Stimulated activated CD8-positive, alpha-beta memory T cell treated with anti-CD3 and anti-CD28 coated beads, Interleukin-2, amount 100 ng/mL, for 48 hours (primary cell): Measurements from ENCODE around the gene GRK3.

Experiments used
- DNase-seq, 2 donors: peaks; one replicate each; pipeline ENCODE4 v3.0.0-alpha.2; 2020; ENCODE audit warnings: low read depth in 2 of 2

Gene GRK3

DNA sequence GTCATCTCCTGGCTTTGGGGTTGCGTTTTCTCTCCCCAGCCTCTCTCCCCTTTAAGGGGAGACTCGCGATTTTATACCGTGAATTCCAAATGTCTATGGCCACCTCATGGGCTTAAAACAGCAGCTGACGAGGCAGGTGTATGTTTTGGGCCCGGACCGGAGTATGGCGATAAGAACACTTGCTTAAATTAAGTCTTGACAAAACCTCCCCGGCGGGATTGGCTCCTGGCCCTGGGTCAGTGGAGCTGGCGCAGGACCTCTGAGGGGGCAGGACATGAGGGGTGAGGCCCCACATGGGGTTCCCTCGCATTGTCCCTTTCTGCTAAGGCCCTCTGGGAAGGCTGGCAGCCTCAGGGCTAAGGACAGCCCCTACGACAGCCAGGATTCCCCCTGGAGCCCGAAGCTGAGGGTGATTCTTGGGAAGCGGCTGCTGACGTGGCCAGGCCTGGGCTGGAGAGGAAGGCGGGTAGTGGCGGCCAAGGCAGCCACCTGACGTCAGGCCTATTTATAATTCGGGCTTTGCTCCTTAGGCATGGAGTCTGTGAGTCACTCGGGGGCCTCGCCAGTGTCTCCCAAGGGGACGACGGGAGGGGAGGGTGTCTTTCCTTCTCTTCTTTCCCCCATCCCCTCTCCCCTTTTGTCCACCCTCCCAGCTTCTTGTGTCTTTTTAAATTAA, 190.2 kb downstream of the GRK3 start:
- no peak for DNase-seq

DNA sequence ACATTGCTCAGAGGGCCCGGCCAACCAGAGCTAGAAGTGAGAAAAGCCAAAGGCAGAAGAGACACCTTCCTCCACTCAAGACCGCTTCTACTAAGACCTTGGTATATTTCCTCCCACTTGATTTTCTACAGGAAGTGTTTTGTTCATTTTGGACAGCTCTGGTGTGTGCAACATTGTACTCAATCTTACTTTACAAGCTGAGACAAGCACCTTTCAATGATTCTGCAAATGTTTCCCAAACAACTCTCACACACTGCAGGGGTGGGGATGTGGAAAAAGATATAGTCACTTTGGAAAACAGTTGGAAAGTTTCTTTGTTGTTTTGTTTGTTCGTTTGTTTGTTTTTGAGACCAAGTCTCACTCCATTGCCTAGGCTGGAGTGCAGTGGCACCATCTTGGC, 193.2 kb downstream of the GRK3 start:
- DNase-seq: no peak

DNA sequence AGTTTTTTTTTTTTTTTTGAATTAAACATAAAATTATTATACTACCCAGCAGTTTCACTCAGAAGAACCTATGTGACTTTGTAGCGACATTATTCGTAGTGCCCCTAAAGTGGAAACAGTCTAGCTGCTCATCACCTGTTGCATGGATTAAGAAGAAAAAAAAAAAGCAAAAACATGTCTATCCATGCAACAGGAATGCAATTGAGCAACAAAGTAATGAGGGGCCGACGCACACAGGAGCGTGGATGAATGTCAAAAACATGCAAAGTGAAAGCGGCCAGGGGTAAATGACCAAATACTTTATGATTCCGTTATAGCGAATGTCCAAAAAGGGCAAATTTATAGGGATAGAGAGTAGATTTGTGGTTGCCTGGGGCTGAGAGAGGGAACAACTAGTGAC, 193.8 kb downstream of the GRK3 start:
- no peak for DNase-seq

DNA sequence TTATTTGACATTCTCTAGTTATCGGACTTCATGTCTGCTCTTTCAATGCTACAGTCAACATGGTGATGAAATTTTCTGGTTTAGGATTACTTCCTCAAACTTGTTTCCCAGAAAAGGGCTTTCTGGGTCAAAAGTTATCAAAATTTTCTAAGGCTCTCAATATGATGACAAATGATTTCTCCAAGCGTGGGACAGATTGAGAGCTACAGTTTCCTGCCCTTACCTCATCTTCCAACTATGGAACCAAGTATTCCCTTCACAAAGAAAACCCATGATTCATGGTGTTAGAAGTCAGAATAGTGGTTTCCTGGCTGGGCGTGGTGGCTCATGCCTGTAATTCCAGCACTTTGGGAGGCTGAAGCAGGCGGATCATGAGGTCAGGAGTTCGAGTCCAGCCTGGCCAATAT, 195.4 kb downstream of the GRK3 start:
- no peak for DNase-seq

GRCh38 chr22:25760294-25760693, 195.8 kb downstream of the GRK3 start:
- no peak for DNase-seq

GRCh38 chr22:25760848-25761595, 196.5 kb downstream of the GRK3 start:
- no peak for DNase-seq

DNA sequence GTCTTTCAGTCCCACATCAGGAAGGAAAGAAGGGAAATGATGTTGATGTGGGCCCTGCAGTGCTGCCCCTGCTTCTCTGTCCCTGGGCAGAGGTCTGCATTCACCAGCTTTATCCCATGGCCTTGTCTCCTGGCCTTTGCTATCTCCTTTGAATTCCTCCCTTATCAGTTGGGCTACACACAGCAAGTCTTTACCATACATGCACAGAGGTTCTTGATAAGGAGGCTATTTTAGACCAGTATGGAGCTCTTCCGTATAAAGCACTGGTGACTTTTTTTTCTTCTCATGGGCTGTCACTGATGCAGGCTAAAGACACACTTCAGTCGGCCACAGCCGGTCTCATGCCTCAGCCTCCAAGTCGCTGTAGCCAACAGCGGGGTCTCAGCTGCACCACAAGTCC, 197.7 kb downstream of the GRK3 start:
- no peak for DNase-seq

GRCh38 chr22:25763239-25763777, 198.8 kb downstream of the GRK3 start:
- DNase-seq: no peak

DNA sequence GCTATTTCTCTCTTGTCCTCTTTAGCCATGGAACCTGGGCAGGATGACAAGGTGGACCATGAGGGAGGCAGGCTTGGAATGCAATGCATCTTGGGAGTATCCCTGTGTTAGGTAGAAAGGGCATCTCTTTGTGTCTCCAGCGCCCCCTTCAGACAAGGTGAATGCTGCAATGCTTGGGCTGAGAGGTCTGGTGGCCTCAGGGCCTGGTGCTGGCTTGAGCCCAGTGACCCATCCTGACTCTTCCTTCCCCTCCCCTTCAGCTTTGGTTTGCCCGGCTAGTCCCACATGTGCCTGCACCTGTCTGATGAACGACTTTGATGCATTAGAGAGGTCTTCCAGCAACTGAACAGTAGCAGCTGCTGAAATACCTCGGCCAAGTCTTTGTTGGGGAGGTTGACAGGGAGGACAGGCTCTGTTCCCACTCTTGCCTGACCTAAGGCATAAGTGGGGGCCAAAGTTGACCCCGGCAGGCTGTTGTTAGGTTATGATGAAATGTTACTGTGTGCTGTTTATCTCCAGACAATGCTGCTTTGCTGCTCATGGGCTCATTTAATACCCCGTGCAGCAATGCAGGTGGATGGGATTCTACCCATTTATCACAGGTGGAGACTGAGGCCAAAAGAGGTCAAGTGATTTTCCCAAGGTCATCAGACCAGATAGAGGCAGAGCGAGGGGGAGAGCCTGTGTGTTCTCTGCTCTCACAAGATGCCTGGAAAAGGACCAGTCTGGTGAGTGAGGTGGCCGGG, 200.0 kb downstream of the GRK3 start:
- no peak for DNase-seq

DNA sequence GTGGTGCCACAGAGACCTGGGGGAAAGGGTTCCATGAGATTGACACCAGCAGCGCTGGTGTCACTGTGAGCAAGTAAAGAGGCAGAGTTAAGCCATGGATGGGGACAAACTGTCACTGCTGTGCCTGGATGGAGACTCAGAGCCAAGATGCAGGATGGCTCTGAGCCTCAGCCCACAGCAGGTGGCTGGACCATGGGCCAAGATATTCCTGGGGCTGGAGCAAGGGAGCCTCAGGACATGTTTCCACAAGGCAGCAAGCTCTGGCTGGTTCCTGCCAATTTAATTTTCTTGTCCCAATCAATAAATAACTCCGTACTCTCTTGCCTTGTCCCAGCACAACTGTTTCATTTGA, 200.5 kb downstream of the GRK3 start:
- DNase-seq: no peak

- no peak for DNase-seq
Observed at GRCh38 chr22:25765801-25766200, 201.3 kb downstream of the GRK3 start.

GRCh38 chr22:25766418-25766817, 201.9 kb downstream of the GRK3 start:
- no peak for DNase-seq

- DNase-seq: no peak
Observed at GRCh38 chr22:25770333-25770732, 205.9 kb downstream of the GRK3 start.

DNA sequence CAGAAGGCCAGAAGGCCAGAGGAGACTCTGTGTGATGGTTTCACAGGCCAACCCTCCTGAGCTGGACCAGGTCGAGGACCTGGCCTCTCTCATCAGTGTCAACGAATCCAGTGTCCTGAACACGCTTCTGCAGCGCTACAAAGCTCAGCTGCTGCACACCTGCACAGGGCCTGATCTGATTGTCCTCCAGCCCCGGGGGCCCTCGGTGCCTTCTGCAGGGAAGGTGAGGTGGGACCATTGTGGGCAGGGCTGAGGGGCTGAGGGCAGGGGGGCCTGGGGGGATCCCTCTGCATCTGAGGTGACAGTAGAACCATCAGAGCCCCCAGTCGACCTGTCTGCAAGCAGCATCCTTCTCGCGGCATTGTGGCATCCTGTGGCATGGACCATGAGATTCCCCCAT, 207.8 kb downstream of the GRK3 start:
- DNase-seq: no peak

- no peak for DNase-seq
Observed at GRCh38 chr22:25774575-25775026, 210.1 kb downstream of the GRK3 start.

GRCh38 chr22:25775531-25775930, 211.1 kb downstream of the GRK3 start:
- no peak for DNase-seq

- no peak for DNase-seq
Observed at GRCh38 chr22:25777411-25777810, 212.9 kb downstream of the GRK3 start.

DNA sequence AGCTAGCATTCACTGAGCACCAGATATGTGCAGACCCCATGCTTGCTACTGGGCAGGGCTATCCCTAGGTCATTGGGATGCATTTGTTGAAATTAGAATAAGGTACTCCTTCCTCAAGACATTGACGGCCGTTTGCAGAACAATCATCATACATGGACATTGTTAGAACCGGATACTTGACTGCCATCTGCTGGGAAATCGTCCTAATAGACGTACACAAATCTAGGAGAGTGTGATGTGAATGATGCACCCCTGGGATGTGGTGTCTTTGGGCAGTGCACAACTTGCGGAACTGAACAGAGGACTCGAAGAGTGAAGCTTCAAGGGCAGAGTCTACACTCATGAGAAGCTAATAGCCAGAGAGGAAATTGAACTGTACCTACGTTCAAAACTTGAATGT, 213.4 kb downstream of the GRK3 start:
- DNase-seq: no peak
